C4-2B (cell line): Measurements from ENCODE around the gene CKMT2.

Source experiments
- CTCF ChIP-seq: fragments of 450-650 bp; conservative IDR thresholded peaks from 2 replicates; pipeline ENCODE4 v1.5.1; 2017; ENCODE audit warnings: mild to moderate bottlenecking
- ZFX ChIP-seq: fragments of 450-650 bp; IDR thresholded peaks from 2 replicates; pipeline ENCODE4 v1.6.1; 2017

GRCh38 chr5:81253875-81254274 lies 20.8 kb downstream of the CKMT2 start:
- TF ChIP-seq CTCF (no peak), ZFX (no peak)
